Fibroblast of lung (primary cell): ENCODE data around the gene SLC43A1. TPM values are rescaled to one million over a fixed set of nuclear protein-coding genes. Genes with fewer than 3 reads are reported as not detected.
A peak's percentile ranks its signal among the peaks of the same experiment; 100 is the strongest.

Experiments
- DNase-seq, 2 donors: peaks; one replicate each; pipeline versions ENCODE4 v3.0.0 to v3.0.0-alpha.2; 2010; ENCODE audit warnings: low read depth in 2 of 2
- H2AFZ ChIP-seq: 2 replicates; pipeline ENCODE4 v1.5.1; 2012; ENCODE audit warnings: low read length, control low read depth, inconsistent platforms
- H3K27ac ChIP-seq: 2 replicates; pipeline ENCODE4 v1.5.1; 2011; ENCODE audit warnings: low read length, control low read depth; ENCODE audit not compliant: insufficient read depth
- H3K27me3 ChIP-seq: 2 replicates; pipeline ENCODE4 v1.5.1; 2011; ENCODE audit warnings: mild to moderate bottlenecking, low read length; ENCODE audit not compliant: control insufficient read depth, insufficient read depth
- H3K36me3 ChIP-seq: 2 replicates; pipeline ENCODE4 v1.5.1; 2011; ENCODE audit warnings: low read length; ENCODE audit not compliant: control insufficient read depth, insufficient read depth
- H3K4me1 ChIP-seq: 2 replicates; pipeline ENCODE4 v1.5.1; 2011; ENCODE audit warnings: low read length; ENCODE audit not compliant: control insufficient read depth, insufficient read depth; ENCODE audit errors: extremely low read depth
- H3K4me2 ChIP-seq: 2 replicates; pipeline ENCODE4 v1.5.1; 2011; ENCODE audit warnings: low read length, control low read depth; ENCODE audit not compliant: insufficient read depth; ENCODE audit errors: extremely low read depth
- H3K4me3 ChIP-seq, 4 experiments: fragments of 200-600 bp in 1 of 4; sonication (generic) in 1 of 4; replicated peaks in 1 of 4; 2 replicates each; pipeline ENCODE4 v1.5.1; 2011 to 2016; ENCODE audit warnings: low read length in 4 of 4, low read depth in 3 of 4, mild to moderate bottlenecking in 3 of 4, control low read depth in 2 of 4, inconsistent platforms in 1 of 4, mixed read lengths in 1 of 4; ENCODE audit not compliant: insufficient read depth in 1 of 4; ENCODE audit errors: control extremely low read depth in 1 of 4
- H3K79me2 ChIP-seq: 2 replicates; pipeline ENCODE4 v1.5.1; 2012; ENCODE audit warnings: mild to moderate bottlenecking, low read length, inconsistent platforms; ENCODE audit not compliant: control insufficient read depth, insufficient read depth
- H3K9ac ChIP-seq: 2 replicates; pipeline ENCODE4 v1.5.1; 2011; ENCODE audit warnings: mild to moderate bottlenecking, low read length, control low read depth; ENCODE audit not compliant: insufficient read depth
- H3K9me3 ChIP-seq: 2 replicates; pipeline ENCODE4 v1.5.1; 2012; ENCODE audit warnings: low read depth, low read length; ENCODE audit not compliant: control insufficient read depth, insufficient read depth
- H4K20me1 ChIP-seq: 2 replicates; pipeline ENCODE4 v1.5.1; 2011; ENCODE audit warnings: low read length; ENCODE audit not compliant: control insufficient read depth, insufficient read depth; ENCODE audit errors: extremely low read depth
- EZH2 ChIP-seq: IDR thresholded peaks from 2 replicates; pipeline ENCODE4 v1.5.1; 2012; ENCODE audit warnings: low read length, control low read depth, mild to moderate bottlenecking; ENCODE audit errors: missing control alignments
- polyA plus RNA-seq, 2 donors: library from polyadenylated mRNA; depleted of rRNA in 1 of 2; stranded (reverse) in 1 of 2; unstranded in 1 of 2; fragments of >200 nt; gene quantifications; 2 replicates each; pipeline ENCODE4 v1.2.1, GENCODE V29; 2011 to 2012; ENCODE audit warnings: missing spikeins in 1 of 2
- total RNA-seq: library from RNA; depleted of rRNA; stranded (reverse); fragments of >200 nt; gene quantifications from 2 replicates; pipeline ENCODE4 v1.2.1, GENCODE V29; 2014
- TF ChIP-seq, protein P1 (sequence below), 2 donors: IDR thresholded peaks in 1 of 2; conservative IDR thresholded peaks in 1 of 2; 1 replicate in 1 of 2; 2 replicates in 1 of 2; pipeline ENCODE4 v1.5.1; 2011 to 2012; ENCODE audit warnings: low read length in 2 of 2, control low read depth in 1 of 2, inconsistent platforms in 1 of 2, low read depth in 1 of 2, mild to moderate bottlenecking in 1 of 2

The SLC43A1 gene
- total and polyA plus RNA-seq, 2 donors (not counting 1 experiment from before 2014, with no cell fraction given) = 13.2 to 19.8 TPM

DNA sequence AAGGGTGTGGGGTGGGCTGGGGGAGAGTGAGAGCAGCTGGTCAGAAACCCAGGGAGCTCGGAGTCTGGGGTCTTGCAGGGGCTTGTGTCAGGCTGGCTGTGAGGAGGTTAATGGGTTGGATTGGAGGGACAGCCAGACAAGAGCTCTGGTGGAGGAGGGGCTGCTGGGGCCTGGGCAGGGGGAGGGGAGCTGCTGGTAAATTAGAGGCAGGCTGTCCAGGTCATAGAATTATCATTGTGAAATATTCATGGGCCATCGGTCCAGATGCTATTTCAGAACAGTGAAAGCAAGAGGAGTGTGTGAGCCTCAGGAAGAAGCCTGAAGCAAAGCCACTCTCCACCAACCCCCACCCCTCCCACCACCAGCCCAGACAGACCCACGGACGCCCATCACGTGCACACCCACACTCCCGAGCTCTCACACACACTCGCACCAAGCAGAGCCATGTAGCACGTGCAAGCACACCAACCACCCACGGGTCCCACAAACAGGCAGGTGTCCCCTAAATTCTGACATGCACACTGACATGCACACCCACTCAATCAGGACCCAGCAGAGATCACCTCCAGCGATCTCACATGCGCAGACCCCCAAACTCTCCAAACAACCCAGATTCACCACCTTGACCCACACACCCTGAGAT, 36.4 kb downstream of the SLC43A1 start:
- Histone ChIP-seq H3K4me2 (no peak overlapping the region), H3K9ac (no peak overlapping the region), H3K4me1 (peaks cover 4% of the 10 kb centered on the region), H3K4me3 (no peak overlapping the region), H2AFZ (no peak overlapping the region), H3K27ac (no peak overlapping the region), H4K20me1 (no peaks in the 10 kb centered on the region), H3K9me3 (no peaks in the 10 kb centered on the region), H3K79me2 (no peaks in the 10 kb centered on the region), H3K27me3 (peaks cover 18% of the 10 kb centered on the region), H3K36me3 (no peaks in the 10 kb centered on the region)
- TF ChIP-seq, protein P1, sequence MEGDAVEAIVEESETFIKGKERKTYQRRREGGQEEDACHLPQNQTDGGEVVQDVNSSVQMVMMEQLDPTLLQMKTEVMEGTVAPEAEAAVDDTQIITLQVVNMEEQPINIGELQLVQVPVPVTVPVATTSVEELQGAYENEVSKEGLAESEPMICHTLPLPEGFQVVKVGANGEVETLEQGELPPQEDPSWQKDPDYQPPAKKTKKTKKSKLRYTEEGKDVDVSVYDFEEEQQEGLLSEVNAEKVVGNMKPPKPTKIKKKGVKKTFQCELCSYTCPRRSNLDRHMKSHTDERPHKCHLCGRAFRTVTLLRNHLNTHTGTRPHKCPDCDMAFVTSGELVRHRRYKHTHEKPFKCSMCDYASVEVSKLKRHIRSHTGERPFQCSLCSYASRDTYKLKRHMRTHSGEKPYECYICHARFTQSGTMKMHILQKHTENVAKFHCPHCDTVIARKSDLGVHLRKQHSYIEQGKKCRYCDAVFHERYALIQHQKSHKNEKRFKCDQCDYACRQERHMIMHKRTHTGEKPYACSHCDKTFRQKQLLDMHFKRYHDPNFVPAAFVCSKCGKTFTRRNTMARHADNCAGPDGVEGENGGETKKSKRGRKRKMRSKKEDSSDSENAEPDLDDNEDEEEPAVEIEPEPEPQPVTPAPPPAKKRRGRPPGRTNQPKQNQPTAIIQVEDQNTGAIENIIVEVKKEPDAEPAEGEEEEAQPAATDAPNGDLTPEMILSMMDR (conservative IDR thresholded peaks at IDR 0.05 in 1 of 2, IDR thresholded peaks at IDR 0.05 in 1 of 2; ENCODE audit: low read depth in 1 of 2, low read length in 2 of 2) = no peak
- TF ChIP-seq EZH2 = no peak
- DNase-seq = no peak

DNA sequence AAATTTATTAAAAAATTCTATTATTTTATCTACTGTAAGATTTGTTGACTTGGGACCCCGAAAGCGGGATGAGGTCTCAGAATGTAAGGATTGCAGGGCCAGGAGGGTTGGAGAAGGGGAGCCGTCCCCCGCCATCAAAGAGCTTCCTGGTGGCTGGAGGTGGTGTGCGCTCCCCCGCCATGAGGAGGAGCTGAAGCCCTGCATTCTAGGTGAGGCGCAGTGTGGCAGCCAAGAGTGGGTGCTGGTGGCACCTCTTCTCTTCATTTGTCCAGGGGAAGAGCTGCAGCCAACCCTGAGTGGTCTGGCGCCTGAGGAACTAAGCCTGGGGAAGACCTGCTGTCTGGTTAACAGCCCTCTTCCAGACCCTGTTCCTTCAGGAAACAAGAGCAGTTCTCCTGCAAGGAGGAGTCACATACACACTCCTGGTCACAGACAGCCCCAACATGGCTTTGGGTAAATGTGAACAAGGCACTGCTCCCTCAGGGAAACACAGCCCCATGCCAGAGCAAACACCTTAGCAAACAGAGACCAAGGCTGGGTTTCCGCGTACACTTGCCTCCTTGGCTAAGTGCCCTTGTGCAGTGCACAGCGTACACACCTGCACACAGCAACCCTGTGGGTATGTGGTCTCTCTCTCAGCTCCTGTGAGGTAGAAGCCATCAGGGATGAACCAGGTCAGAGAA, 37.9 kb downstream of the SLC43A1 start:
- H3K79me2 ChIP-seq = no peaks in the 10 kb centered on the region
- H3K9ac ChIP-seq = no peak overlapping the region
- DNase-seq = no peak
- no peaks in the 10 kb centered on the region for H3K9me3 ChIP-seq
- H3K36me3 ChIP-seq = no peaks in the 10 kb centered on the region
- no peak overlapping the region for H2AFZ ChIP-seq
- peaks cover 18% of the 10 kb centered on the region for H3K27me3 ChIP-seq
- H3K4me3 ChIP-seq = no peak overlapping the region
- H3K4me1 ChIP-seq = peaks cover 4% of the 10 kb centered on the region
- H4K20me1 ChIP-seq = no peaks in the 10 kb centered on the region
- TF ChIP-seq, protein P1 (conservative IDR thresholded peaks at IDR 0.05 in 1 of 2, IDR thresholded peaks at IDR 0.05 in 1 of 2; ENCODE audit: low read depth in 1 of 2, low read length in 2 of 2) = no peak
- no peak for TF ChIP-seq EZH2
- no peak overlapping the region for H3K27ac ChIP-seq
- H3K4me2 ChIP-seq = no peak overlapping the region

DNA sequence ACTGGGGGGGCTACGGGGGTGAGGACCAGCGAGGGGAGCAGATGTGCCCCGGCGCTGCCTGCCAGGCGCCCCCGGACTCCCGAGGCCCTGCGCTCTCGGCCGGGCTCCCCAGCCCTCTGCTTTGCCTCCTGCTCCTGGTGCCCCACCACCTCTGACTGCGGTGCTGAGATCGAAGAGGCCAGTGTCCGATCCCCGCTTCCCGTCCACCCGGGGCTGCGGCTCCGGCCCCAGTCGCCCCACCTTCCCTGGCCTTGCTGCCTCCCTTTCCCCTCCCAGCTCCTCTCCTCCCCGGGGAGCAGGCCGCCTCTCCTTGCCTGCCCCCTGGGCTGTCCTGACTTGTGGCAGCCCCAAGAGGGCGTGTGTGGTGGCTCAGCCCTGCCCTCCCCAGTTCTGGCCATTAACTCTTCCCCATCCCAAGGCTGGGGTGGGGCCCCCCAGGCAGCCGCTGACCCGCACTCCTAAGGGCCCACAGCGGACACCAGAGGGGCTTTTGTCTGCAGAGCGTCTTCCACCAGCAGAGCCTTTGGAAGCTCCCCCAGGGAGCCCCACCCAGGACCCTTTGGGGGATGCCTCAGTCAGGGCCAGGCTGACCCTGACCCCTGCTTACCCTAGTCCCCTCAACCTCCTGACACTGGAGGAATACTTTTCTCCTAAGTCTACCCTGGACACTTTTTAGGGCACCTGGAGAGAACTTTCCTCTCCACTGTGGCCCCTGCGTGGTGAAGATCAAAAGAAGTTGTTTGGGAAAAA, 38.6 kb downstream of the SLC43A1 start:
- peak overlapping the region; percentile 23 for H3K9ac ChIP-seq
- H3K9me3 ChIP-seq = no peaks in the 10 kb centered on the region
- H4K20me1 ChIP-seq = no peaks in the 10 kb centered on the region
- H3K4me2 ChIP-seq = peak overlapping the region; percentile 78
- H3K79me2 ChIP-seq = no peaks in the 10 kb centered on the region
- H3K4me1 ChIP-seq = peaks cover 4% of the 10 kb centered on the region
- H3K27ac ChIP-seq = no peak overlapping the region
- H3K36me3 ChIP-seq = no peaks in the 10 kb centered on the region
- TF ChIP-seq EZH2 = peak; percentile 7
- TF ChIP-seq, protein P1 (conservative IDR thresholded peaks at IDR 0.05 in 1 of 2, IDR thresholded peaks at IDR 0.05 in 1 of 2; ENCODE audit: low read depth in 1 of 2, low read length in 2 of 2) = peak; percentile 40 to 45
- peak overlapping the region in 2 of 4 experiments; percentile 25 to 48 for H3K4me3 ChIP-seq
- peak overlapping the region; percentile 9 for H2AFZ ChIP-seq
- peaks cover 13% of the 10 kb centered on the region for H3K27me3 ChIP-seq
- DNase-seq = peak in 1 of 2 donors; percentile 36
